IPS-18a (cell line): ENCODE measurements around the gene CHMP1A.
"Not testable (repeated sequence)": the region's sequence is repeated elsewhere in the genome, so short reads cannot be mapped to it uniquely, and the experiment has no call there.

Experiments
- H3K27ac ChIP-seq: one replicate; pipeline ENCODE4 v1.5.1; 2013; ENCODE audit warnings: low read length
- H3K27me3 ChIP-seq: one replicate; pipeline ENCODE4 v1.6.1; 2013; ENCODE audit warnings: mild to moderate bottlenecking, low read length; ENCODE audit not compliant: control insufficient read depth, insufficient read depth
- H3K36me3 ChIP-seq: one replicate; pipeline ENCODE4 v1.6.1; 2013; ENCODE audit warnings: low read depth, low read length; ENCODE audit not compliant: control insufficient read depth
- H3K4me1 ChIP-seq: one replicate; pipeline ENCODE4 v1.6.1; 2013; ENCODE audit warnings: low read depth, low read length; ENCODE audit not compliant: control insufficient read depth
- H3K4me3 ChIP-seq: one replicate; pipeline ENCODE4 v1.5.1; 2013; ENCODE audit warnings: low read length
- H3K9ac ChIP-seq: one replicate; pipeline ENCODE4 v1.6.1; 2013; ENCODE audit warnings: mild to moderate bottlenecking, low read length, moderate library complexity
- H3K9me3 ChIP-seq: one replicate; pipeline ENCODE4 v1.6.1; 2013; ENCODE audit warnings: low read depth, low read length; ENCODE audit not compliant: control insufficient read depth

Gene CHMP1A

GRCh38 chr16:89646906-89647305 lies 10.6 kb downstream of the CHMP1A start:
- Histone ChIP-seq H3K9ac (no peak overlapping the region), H3K9me3 (no peaks in the 10 kb centered on the region), H3K27me3 (no peaks in the 10 kb centered on the region), H3K36me3 (peaks cover 16% of the 10 kb centered on the region), H3K27ac (no peak overlapping the region), H3K4me1 (no peaks in the 10 kb centered on the region), H3K4me3 (no peak overlapping the region)

- no peaks in the 10 kb centered on the region for H3K4me1 ChIP-seq
- no peak overlapping the region for H3K4me3 ChIP-seq
- no peaks in the 10 kb centered on the region for H3K9me3 ChIP-seq
- peaks cover 16% of the 10 kb centered on the region for H3K36me3 ChIP-seq
- no peak overlapping the region for H3K27ac ChIP-seq
- H3K27me3 ChIP-seq = no peaks in the 10 kb centered on the region
- no peak overlapping the region for H3K9ac ChIP-seq
Observed at GRCh38 chr16:89646270-89646669, 11.2 kb downstream of the CHMP1A start.

GRCh38 chr16:89645122-89645521 lies 12.4 kb downstream of the CHMP1A start:
- Histone ChIP-seq H3K4me3 (no peak overlapping the region), H3K9me3 (no peaks in the 10 kb centered on the region)

DNA sequence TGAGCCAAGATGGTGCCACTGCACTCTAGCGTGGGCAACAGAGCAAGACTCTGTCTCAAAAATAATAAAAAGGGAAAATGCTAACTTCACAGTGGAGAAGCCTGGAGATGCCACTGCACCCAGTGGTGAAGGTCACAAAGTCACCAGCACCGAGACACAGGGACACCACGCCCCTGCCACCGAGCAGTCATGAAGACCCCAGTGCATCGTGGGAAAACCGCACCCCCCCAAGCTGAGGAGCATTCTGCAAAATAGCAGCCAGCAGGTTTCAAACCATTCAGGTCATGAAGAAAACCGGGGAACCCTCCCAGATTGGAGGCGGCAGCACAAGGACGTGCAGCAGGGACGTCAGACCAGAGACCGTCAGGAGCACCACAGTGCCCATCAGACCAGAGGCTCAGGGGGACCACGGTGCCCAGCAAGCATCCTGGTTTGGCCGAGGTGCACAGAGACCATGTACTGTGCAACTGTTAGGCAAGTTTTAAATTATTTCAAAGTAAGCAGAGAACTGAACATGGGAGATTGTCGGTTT lies 13.7 kb downstream of the CHMP1A start:
- no peaks in the 10 kb centered on the region for H3K4me1 ChIP-seq
- H3K9ac ChIP-seq = no peak overlapping the region
- no peaks in the 10 kb centered on the region for H3K27me3 ChIP-seq
- H3K36me3 ChIP-seq = peaks cover 12% of the 10 kb centered on the region
- H3K9me3 ChIP-seq = no peaks in the 10 kb centered on the region
- no peak overlapping the region for H3K27ac ChIP-seq
- no peak overlapping the region for H3K4me3 ChIP-seq

More at GRCh38 chr16:89645122-89645521, 12.4 kb downstream of the CHMP1A start:
- peaks cover 12% of the 10 kb centered on the region for H3K36me3 ChIP-seq
- H3K27me3 ChIP-seq = no peaks in the 10 kb centered on the region
- no peak overlapping the region for H3K27ac ChIP-seq
- no peak overlapping the region for H3K9ac ChIP-seq
- no peaks in the 10 kb centered on the region for H3K4me1 ChIP-seq

DNA sequence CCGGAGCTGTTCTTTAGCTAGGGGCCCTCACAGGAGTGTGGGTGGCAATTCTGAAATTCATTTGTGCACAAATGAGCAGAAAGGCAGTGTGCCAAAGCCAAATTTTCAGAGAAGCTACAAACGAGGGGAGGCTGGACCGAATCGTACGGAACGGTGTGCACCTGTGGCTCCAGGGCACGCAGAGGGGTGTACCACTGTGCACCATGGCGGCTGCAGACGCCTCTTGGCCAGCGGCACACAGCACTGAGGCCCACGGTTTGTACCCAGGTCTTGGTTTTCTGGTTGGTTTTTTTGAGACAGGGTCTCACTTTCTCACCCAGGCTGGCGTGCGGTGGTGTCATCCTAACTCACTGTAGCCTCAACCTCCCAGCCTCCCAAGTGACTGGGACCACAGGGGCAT lies 14.9 kb downstream of the CHMP1A start:
- H3K27me3 ChIP-seq = no peaks in the 10 kb centered on the region
- H3K9ac ChIP-seq = no peak overlapping the region
- no peaks in the 10 kb centered on the region for H3K4me1 ChIP-seq
- H3K36me3 ChIP-seq = peaks cover 12% of the 10 kb centered on the region
- H3K4me3 ChIP-seq = no peak overlapping the region
- H3K27ac ChIP-seq = no peak overlapping the region
- H3K9me3 ChIP-seq = no peaks in the 10 kb centered on the region

DNA sequence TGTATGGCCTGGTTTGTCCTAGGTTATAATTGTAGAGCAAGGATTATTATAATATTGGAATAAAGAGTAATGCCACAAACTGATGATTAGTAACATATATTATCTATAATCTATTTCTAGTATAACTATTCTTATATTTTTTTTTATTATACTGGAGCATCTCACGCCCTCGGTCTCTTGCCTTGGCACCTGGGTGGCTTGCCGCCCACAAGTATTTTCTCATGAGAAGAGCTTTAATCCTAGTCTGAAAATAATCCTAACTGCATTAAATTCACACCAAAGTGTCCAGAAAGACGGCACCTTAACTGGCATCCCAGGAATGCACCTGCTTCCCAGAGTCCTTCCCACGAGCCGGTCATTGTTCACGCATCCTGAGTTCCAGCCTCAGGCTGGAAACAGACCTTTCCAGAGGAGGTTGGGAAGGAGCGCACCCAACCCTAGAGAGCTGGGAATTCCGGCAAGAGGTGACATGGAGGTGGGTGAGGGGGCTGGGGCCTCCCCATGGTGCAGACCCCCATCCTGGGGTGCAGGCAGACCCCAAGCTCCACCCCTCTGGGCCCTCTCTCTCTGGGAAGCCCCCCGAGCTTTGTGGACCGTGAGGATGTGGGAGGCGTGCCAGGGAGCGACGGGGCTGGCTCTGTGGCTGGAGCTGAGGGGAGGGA lies 15.9 kb downstream of the CHMP1A start:
- Histone ChIP-seq H3K9me3 (no peaks in the 10 kb centered on the region), H3K27me3 (no peaks in the 10 kb centered on the region), H3K4me1 (no peaks in the 10 kb centered on the region), H3K4me3 (no peak overlapping the region), H3K9ac (no peak overlapping the region), H3K36me3 (peaks cover 8% of the 10 kb centered on the region), H3K27ac (no peak overlapping the region)

GRCh38 chr16:89639385-89639784 lies 18.1 kb downstream of the CHMP1A start:
- H3K4me3 ChIP-seq = no peak overlapping the region
- no peaks in the 10 kb centered on the region for H3K9me3 ChIP-seq
- no peaks in the 10 kb centered on the region for H3K4me1 ChIP-seq
- H3K36me3 ChIP-seq = no peaks in the 10 kb centered on the region
- no peak overlapping the region for H3K27ac ChIP-seq
- no peak overlapping the region for H3K9ac ChIP-seq
- no peaks in the 10 kb centered on the region for H3K27me3 ChIP-seq

- no peaks in the 10 kb centered on the region for H3K36me3 ChIP-seq
- H3K4me1 ChIP-seq = no peaks in the 10 kb centered on the region
- H3K9me3 ChIP-seq = no peaks in the 10 kb centered on the region
- H3K27me3 ChIP-seq = no peaks in the 10 kb centered on the region
- H3K9ac ChIP-seq = no peak overlapping the region
- no peak overlapping the region for H3K4me3 ChIP-seq
- no peak overlapping the region for H3K27ac ChIP-seq
Observed at GRCh38 chr16:89638455-89638854, 19.1 kb downstream of the CHMP1A start.

GRCh38 chr16:89637379-89637778 lies 20.1 kb downstream of the CHMP1A start:
- H3K4me3 ChIP-seq = no peak overlapping the region
- no peaks in the 10 kb centered on the region for H3K27me3 ChIP-seq
- H3K9me3 ChIP-seq = no peaks in the 10 kb centered on the region
- H3K9ac ChIP-seq = no peak overlapping the region
- no peak overlapping the region for H3K27ac ChIP-seq
- H3K36me3 ChIP-seq = no peaks in the 10 kb centered on the region
- H3K4me1 ChIP-seq = no peaks in the 10 kb centered on the region

DNA sequence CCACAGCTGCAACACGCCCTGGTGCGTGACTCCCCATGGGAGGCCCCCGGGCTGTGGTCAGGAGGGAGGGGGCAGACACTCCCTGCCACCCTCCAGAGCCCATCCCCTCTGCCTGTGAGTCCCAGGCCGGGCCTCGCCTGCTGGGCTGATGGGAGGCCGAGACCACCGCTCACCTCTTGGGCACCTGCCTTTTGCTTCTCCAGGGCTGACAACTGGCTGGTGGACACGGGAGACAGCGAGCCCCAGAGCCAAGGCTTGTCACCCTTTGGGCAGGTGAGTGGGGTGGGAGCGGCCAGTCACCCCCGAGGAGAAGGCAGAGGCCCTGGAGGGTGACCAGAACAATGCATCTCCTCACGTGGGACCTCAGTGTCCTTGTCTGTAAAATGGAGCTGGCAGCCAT lies 20.8 kb downstream of the CHMP1A start:
- H3K27me3 ChIP-seq = no peaks in the 10 kb centered on the region
- no peaks in the 10 kb centered on the region for H3K9me3 ChIP-seq
- no peaks in the 10 kb centered on the region for H3K4me1 ChIP-seq
- H3K9ac ChIP-seq = no peak overlapping the region
- H3K27ac ChIP-seq = no peak overlapping the region
- H3K4me3 ChIP-seq = no peak overlapping the region
- no peaks in the 10 kb centered on the region for H3K36me3 ChIP-seq

GRCh38 chr16:89634463-89635385 lies 22.8 kb downstream of the CHMP1A start:
- not testable (repeated sequence) for H3K4me1 ChIP-seq

More at GRCh38 chr16:89634463-89635385, 22.8 kb downstream of the CHMP1A start:
- H3K27me3 ChIP-seq, H3K27ac ChIP-seq, H3K36me3 ChIP-seq, H3K4me3 ChIP-seq, H3K9ac ChIP-seq, H3K9me3 ChIP-seq: not testable (repeated sequence)
